T-helper 1 cell treated with Interleukin-12 subunit alpha and Interleukin-12 subunit beta and Interleukin-4 antibody, amounts not matched to agents 30 μg/mL and 1 μg/mL, for 36 hours (primary cell): ENCODE results near the gene QKI.

Source experiments
- H3K27ac Mint-ChIP-seq: one replicate; pipeline ENCODE4 v1.8.0; 2021; ENCODE audit warnings: mild to moderate bottlenecking, mixed read lengths
- H3K27me3 Mint-ChIP-seq: one replicate; pipeline ENCODE4 v1.8.0; 2021; ENCODE audit warnings: low read depth, mixed read lengths
- H3K36me3 Mint-ChIP-seq: one replicate; pipeline ENCODE4 v1.8.0; 2021; ENCODE audit warnings: low read depth, mixed read lengths
- H3K4me1 Mint-ChIP-seq: one replicate; pipeline ENCODE4 v1.8.0; 2021; ENCODE audit warnings: low read depth, mixed read lengths
- H3K4me3 Mint-ChIP-seq: one replicate; pipeline ENCODE4 v1.8.0; 2021; ENCODE audit warnings: mild to moderate bottlenecking, moderate library complexity, mixed read lengths
- H3K9me3 Mint-ChIP-seq: one replicate; pipeline ENCODE4 v1.8.0; 2021; ENCODE audit warnings: mixed read lengths

The QKI gene

GRCh38 chr6:163414946-163415619, 565 bp downstream of the QKI start:
- Mint-ChIP-seq H3K36me3 (peaks cover 4% of the 10 kb centered on the region), H3K4me3 (peak overlapping the region; percentile 72), H3K9me3 (no peaks in the 10 kb centered on the region), H3K27me3 (peaks cover 11% of the 10 kb centered on the region), H3K4me1 (peaks cover 43% of the 10 kb centered on the region), H3K27ac (peak overlapping the region; percentile 76)

DNA sequence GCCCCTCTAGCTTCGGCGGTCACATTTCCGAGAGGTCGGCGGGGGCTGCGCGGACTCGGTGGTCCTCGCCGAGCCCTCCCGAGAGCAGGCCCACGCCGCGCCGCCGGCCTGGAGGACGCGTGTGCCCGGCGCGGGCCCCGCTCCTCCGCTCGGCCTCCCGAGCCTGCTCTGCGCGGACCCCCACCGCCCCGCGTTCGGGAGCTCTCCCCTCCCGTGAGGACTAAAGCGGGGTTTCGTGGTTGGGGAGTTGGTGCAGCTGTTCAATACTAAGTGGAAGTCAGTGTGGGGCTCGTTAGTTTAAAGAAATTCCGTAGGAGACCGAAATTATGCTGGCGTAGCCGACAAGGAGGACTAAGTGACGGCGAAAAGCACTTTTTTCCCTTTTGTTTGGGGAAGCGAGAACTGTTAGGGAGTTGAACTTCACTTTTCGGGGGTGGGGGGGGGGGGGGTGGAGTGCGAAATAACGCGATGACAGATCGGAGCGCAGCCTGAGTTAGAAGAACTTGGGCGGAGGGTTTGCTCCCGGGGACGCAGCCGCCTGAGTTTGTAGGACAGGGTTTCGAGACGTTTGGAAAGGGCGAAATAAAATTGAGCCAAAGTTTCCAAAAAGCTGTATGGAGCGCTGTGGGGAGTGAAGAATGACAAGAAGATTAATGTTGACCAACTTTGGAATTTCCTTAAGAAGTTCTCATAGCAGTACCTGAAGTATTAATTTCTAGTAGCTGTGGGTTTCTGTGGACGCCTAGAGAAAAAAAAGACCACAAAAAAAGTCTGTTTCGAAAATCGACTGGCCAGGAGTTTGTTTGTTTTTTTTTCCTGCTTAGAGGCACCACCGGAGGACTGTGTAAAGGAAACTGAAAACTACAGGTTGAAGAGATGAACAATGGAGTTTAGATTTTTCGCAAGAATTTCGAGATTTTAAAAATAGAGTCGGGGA, 1.4 kb downstream of the QKI start:
- Mint-ChIP-seq H3K4me1 (peaks cover 45% of the 10 kb centered on the region), H3K36me3 (peaks cover 4% of the 10 kb centered on the region), H3K27ac (peak overlapping the region; percentile 97), H3K9me3 (no peaks in the 10 kb centered on the region), H3K4me3 (peak overlapping the region; percentile 97), H3K27me3 (peaks cover 9% of the 10 kb centered on the region)

DNA sequence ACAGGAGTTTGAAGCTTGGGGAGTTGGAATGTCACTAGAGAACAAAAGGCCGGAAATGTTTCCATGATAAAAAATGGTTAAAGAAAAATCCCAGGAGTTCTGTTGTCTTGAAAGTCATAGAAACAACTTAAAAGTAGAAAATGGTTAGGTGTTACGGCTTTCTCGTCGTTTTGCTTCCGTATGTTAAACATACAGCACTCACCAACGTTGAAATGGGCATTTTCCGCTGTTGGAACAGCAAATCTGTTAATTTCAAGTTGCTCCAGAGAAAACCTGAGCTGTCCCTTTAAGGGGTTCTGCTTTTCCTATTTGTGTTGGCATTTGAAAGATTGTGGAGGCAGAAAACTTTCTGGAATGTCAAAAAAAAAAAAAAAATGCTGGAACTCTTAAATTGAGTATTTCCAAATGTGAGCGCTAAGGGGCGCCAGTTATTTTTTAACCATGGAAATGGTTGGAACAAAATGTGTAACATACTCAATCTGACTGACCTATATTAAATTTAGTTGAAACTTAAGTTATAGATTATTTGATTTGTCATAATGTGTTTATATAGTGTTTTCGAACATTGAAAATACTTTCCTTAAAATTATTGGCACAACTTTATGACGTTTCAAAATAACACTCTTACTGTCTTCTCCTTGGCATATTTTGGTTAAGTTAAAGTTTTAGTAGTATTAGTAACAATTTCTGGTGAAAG, 2.2 kb downstream of the QKI start:
- Mint-ChIP-seq H3K36me3 (no peaks in the 10 kb centered on the region), H3K27me3 (peaks cover 3% of the 10 kb centered on the region), H3K4me1 (peaks cover 42% of the 10 kb centered on the region), H3K9me3 (no peaks in the 10 kb centered on the region), H3K4me3 (peak overlapping the region; percentile 97), H3K27ac (peak overlapping the region; percentile 97)

- Mint-ChIP-seq H3K36me3 (no peaks in the 10 kb centered on the region), H3K27ac (no peak overlapping the region), H3K4me3 (peak overlapping the region; percentile 97), H3K9me3 (no peaks in the 10 kb centered on the region), H3K27me3 (no peaks in the 10 kb centered on the region), H3K4me1 (peaks cover 40% of the 10 kb centered on the region)
These were observed 3.1 kb downstream of the QKI start for GRCh38 chr6:163417595-163417994.

DNA sequence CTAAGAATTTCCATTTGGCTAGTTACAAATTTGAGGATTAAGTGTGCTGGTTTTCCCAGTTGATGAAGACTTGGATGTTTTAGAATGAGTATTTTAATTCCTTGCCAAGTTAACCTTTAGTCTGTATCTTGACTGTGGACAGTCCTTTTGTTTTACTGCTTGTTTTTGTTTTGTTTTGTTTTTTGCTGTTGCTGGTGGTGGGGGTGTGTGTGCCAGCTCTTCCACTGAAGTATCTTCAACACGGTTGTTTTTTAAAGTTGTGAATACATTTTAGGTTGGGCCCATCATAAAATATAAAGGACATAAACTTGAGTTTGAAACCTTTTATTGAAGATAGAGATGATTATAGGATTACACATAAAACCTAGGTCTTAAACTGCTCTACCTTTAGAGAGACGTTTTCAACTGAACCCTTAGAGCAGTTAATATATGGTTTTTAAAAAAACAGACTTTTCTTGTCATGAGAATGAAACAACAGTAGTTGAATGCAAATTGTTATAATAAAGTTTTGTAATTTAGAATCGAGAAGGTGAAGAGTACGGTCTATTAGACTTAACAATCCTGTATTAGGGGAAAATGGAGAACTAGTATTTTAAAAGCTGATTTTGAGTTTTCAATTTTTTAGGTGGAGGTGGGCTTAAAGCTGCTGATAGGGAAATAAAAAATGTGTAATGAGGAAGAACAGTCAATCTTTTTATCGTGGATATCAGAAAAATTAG, 4.0 kb downstream of the QKI start:
- H3K9me3 Mint-ChIP-seq, result no peaks in the 10 kb centered on the region
- H3K27me3 Mint-ChIP-seq, result no peaks in the 10 kb centered on the region
- H3K27ac Mint-ChIP-seq, result no peak overlapping the region
- no peak overlapping the region for H3K4me3 Mint-ChIP-seq
- H3K36me3 Mint-ChIP-seq, result no peaks in the 10 kb centered on the region
- peaks cover 34% of the 10 kb centered on the region for H3K4me1 Mint-ChIP-seq

DNA sequence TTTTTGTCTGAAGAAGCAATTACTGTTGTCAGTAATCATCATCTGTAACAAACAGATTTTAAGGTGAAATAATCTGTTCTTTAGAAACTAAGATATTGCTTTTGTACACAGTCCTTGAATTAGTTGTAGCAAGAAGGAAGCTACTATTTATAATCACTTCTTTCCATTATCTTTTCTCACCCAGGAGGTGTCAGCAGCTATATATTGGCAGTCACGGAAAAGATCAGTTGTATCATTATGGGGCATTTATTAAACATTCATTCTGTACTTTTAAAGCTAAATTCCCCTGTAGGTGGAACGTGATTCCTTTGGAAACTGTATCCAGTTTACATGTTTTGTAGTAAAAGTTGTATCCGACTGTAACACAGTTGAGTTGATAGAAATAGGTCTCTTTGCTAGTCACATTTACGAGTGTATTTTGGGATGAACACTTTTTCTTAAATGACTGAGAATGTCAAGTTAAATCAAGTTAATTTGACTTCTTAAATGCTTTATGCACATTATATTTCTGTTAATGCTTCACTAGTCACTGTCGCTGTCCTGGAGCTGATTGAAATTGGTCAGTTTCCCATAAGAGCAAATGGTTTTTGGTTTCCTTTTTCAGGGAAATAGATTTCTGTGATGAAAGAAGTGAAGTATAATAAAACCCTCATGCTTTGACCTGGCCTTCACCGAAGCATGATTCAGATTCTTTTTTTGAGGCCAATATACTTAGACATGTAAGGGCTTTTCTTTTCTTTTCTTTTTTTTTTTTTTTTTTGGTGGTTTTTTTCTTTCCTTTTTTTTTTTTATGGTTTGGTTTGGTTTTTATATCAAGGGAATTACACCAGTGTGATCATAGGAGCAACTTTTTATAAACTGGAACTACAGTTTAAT, 5.1 kb downstream of the QKI start:
- Mint-ChIP-seq H3K36me3 (no peaks in the 10 kb centered on the region), H3K27ac (no peak overlapping the region), H3K4me1 (peaks cover 34% of the 10 kb centered on the region), H3K9me3 (no peaks in the 10 kb centered on the region), H3K27me3 (no peaks in the 10 kb centered on the region), H3K4me3 (no peak overlapping the region)

DNA sequence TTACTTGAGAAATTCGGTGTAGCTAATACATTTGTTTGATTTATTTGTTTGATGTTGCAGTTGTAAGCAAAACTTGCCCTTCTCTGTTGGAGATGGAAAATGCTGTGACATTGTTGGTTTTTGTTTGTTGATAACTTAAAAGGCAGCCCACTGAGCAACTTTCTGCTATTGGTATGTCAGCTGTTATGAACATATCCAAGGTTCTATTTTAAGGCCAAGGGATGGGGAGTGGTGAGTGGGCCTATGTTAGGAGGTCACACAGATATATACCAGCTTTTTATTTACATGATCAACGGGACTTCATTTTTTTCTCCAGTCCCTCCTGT, 5.7 kb downstream of the QKI start:
- Mint-ChIP-seq H3K4me1 (peaks cover 36% of the 10 kb centered on the region), H3K36me3 (no peaks in the 10 kb centered on the region), H3K4me3 (no peak overlapping the region), H3K27me3 (no peaks in the 10 kb centered on the region), H3K9me3 (no peaks in the 10 kb centered on the region), H3K27ac (no peak overlapping the region)

- H3K4me1 Mint-ChIP-seq, result peaks cover 25% of the 10 kb centered on the region
- no peaks in the 10 kb centered on the region for H3K9me3 Mint-ChIP-seq
- no peak overlapping the region for H3K27ac Mint-ChIP-seq
- H3K27me3 Mint-ChIP-seq, result no peaks in the 10 kb centered on the region
- H3K4me3 Mint-ChIP-seq, result no peak overlapping the region
- H3K36me3 Mint-ChIP-seq, result no peaks in the 10 kb centered on the region
These were observed 8.0 kb downstream of the QKI start for GRCh38 chr6:163422550-163422949.

GRCh38 chr6:163423696-163424095, 9.2 kb downstream of the QKI start:
- Mint-ChIP-seq H3K27ac (no peak overlapping the region), H3K27me3 (no peaks in the 10 kb centered on the region), H3K9me3 (no peaks in the 10 kb centered on the region), H3K36me3 (no peaks in the 10 kb centered on the region), H3K4me3 (no peak overlapping the region), H3K4me1 (peaks cover 18% of the 10 kb centered on the region)

DNA sequence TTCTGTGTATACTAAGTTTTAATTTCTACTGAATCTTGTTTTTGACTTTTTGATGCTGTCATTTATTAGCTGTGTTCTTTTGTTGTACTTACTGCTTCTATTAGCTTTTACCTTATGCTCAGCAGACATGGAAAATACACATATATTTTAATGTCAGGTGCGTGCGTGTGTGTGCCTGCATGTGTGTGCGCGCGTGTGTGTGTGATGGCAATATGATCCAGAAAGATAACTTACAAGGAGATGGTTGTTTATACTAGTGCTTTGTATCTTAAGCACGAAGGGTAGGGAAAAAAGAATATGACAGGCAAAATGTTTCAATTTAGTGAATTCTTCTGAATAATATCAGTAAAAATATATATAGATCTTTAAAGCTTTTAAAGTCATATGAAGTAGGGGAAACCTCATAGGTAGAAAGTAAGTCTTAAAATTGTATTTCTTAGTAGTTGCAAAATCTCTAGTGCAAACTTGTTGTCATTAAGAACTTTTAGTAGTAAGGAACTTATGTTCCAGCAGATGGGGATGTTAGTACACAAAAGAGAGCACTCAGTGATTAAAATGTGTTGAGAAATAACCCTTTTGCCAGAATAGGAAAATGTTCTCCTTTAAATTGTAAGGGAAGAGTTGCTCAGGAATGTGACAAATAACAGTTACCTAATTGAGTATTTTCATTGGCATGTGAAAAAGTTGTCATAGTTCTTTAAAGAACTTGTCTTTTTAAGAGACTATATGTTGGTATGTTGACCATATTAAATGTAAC, 13.2 kb downstream of the QKI start:
- Mint-ChIP-seq H3K36me3 (no peaks in the 10 kb centered on the region), H3K4me3 (no peak overlapping the region), H3K9me3 (no peaks in the 10 kb centered on the region), H3K27ac (no peak overlapping the region), H3K4me1 (peaks cover 11% of the 10 kb centered on the region), H3K27me3 (no peaks in the 10 kb centered on the region)

GRCh38 chr6:163428373-163428772, 13.9 kb downstream of the QKI start:
- Mint-ChIP-seq H3K27me3 (no peaks in the 10 kb centered on the region), H3K36me3 (no peaks in the 10 kb centered on the region), H3K4me1 (peaks cover 12% of the 10 kb centered on the region), H3K9me3 (no peaks in the 10 kb centered on the region), H3K27ac (no peak overlapping the region), H3K4me3 (no peak overlapping the region)

- Mint-ChIP-seq H3K4me1 (peaks cover 15% of the 10 kb centered on the region), H3K36me3 (no peaks in the 10 kb centered on the region), H3K4me3 (no peak overlapping the region), H3K9me3 (no peaks in the 10 kb centered on the region), H3K27me3 (no peaks in the 10 kb centered on the region), H3K27ac (no peak overlapping the region)
These were observed 15.4 kb downstream of the QKI start for GRCh38 chr6:163429858-163430448.

DNA sequence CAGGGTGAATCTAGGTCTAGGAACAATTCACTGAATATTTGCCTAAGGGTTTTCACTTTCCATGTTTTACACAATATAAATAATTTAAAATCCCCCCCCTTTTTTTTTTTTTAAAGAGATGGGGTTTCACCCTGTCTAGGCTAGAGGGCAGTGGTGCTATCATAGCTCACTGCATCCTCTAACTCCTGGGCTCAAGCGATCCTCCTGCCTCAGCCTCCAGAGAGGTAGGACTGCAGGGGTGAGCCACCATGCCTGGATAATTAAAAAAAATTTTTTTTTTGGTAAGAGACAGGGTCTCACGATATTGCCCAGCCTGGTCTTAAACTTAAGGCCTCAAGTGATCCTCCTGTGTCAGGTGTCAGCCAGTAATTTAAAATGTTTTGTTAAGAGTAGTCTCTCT, 17.8 kb downstream of the QKI start:
- Mint-ChIP-seq H3K9me3 (no peaks in the 10 kb centered on the region), H3K4me1 (peaks cover 13% of the 10 kb centered on the region), H3K4me3 (no peak overlapping the region), H3K27ac (no peak overlapping the region), H3K27me3 (no peaks in the 10 kb centered on the region), H3K36me3 (no peaks in the 10 kb centered on the region)
